SK-N-SH treated with all-trans-retinoic acid at 6 μM for 48 hours (cell line): Measurements from ENCODE around the gene DDX49.

Source experiments
- ATAC-seq: fragments of 200-7000 bp; cut with Tn5 transposase; 3 replicates; pipeline ENCODE4 v1.9.1; 2020; ENCODE audit warnings: mild to moderate bottlenecking, moderate library complexity
- ARNTL ChIP-seq: fragments of 450-650 bp; formaldehyde crosslinking; IDR thresholded peaks from 2 replicates; pipeline ENCODE4 v1.5.0; 2020; ENCODE audit warnings: low read depth, mild to moderate bottlenecking, moderate library complexity, borderline replicate concordance
- BACH2 ChIP-seq: fragments of 250-450 bp; sonication (Bioruptor Pico); IDR thresholded peaks from 2 replicates; pipeline ENCODE4 v1.9.0; 2021; ENCODE audit warnings: mild to moderate bottlenecking, borderline replicate concordance
- CSDC2 ChIP-seq: fragments of 250-450 bp; sonication (Bioruptor Pico); IDR thresholded peaks from 2 replicates; pipeline ENCODE4 v1.5.0; 2020; ENCODE audit warnings: mild to moderate bottlenecking, moderate library complexity
- ESRRG ChIP-seq: fragments of 250-450 bp; sonication (Bioruptor Pico); IDR thresholded peaks from 2 replicates; pipeline ENCODE4 v1.6.1; 2021; ENCODE audit warnings: mild to moderate bottlenecking
- GLIS3 ChIP-seq: fragments of 250-450 bp; sonication (Bioruptor Pico); IDR thresholded peaks from 2 replicates; pipeline ENCODE4 v1.5.0; 2020; ENCODE audit warnings: mild to moderate bottlenecking, moderate library complexity
- ISL1 ChIP-seq: fragments of 250-450 bp; sonication (Bioruptor Pico); IDR thresholded peaks from 2 replicates; pipeline ENCODE4 v2.1.2; 2022; ENCODE audit warnings: mild to moderate bottlenecking, moderate library complexity
- PPARA ChIP-seq: fragments of 250-450 bp; sonication (Bioruptor Pico); IDR thresholded peaks from 2 replicates; pipeline ENCODE4 v1.5.0; 2020; ENCODE audit warnings: mild to moderate bottlenecking, borderline replicate concordance
- RARB ChIP-seq: fragments of 250-450 bp; sonication (Bioruptor Pico); IDR thresholded peaks from 2 replicates; pipeline ENCODE4 v1.8.0; 2021; ENCODE audit warnings: mild to moderate bottlenecking, moderate library complexity
- TCF4 ChIP-seq: fragments of 250-450 bp; sonication (Bioruptor Pico); IDR thresholded peaks from 2 replicates; pipeline ENCODE4 v1.8.0; 2021; ENCODE audit warnings: mild to moderate bottlenecking, moderate library complexity, borderline replicate concordance
- TOX ChIP-seq: fragments of 250-450 bp; sonication (Bioruptor Pico); IDR thresholded peaks from 2 replicates; pipeline ENCODE4 v1.8.0; 2021; ENCODE audit warnings: mild to moderate bottlenecking, moderate library complexity, borderline replicate concordance
- TSHZ2 ChIP-seq: fragments of 250-450 bp; sonication (Bioruptor Pico); IDR thresholded peaks from 2 replicates; pipeline ENCODE4 v1.5.0; 2020; ENCODE audit warnings: mild to moderate bottlenecking, moderate library complexity
- ZFP3 ChIP-seq: fragments of 250-450 bp; sonication (Bioruptor Pico); IDR thresholded peaks from 2 replicates; pipeline ENCODE4 v1.5.0; 2020; ENCODE audit warnings: mild to moderate bottlenecking, moderate library complexity
- ZFP30 ChIP-seq: fragments of 450-650 bp; formaldehyde crosslinking; IDR thresholded peaks from 2 replicates; pipeline ENCODE4 v1.5.0; 2022; ENCODE audit warnings: mild to moderate bottlenecking, moderate library complexity
- ZNF565 ChIP-seq: fragments of 450-650 bp; formaldehyde crosslinking; conservative IDR thresholded peaks from 2 replicates; pipeline ENCODE4 v1.5.0; 2020; ENCODE audit warnings: low read depth, mild to moderate bottlenecking, moderate library complexity
- ZNF70 ChIP-seq: fragments of 450-650 bp; formaldehyde crosslinking; IDR thresholded peaks from 2 replicates; pipeline ENCODE4 v1.5.0; 2020; ENCODE audit warnings: mild to moderate bottlenecking, moderate library complexity
- ZNF8 ChIP-seq: fragments of 450-650 bp; formaldehyde crosslinking; IDR thresholded peaks from 2 replicates; pipeline ENCODE4 v1.5.0; 2020; ENCODE audit warnings: mild to moderate bottlenecking, moderate library complexity
- TF ChIP-seq, protein P1 (sequence below): fragments of 250-450 bp; sonication (Bioruptor Pico); IDR thresholded peaks from 2 replicates; pipeline ENCODE4 v1.5.1; 2021; ENCODE audit warnings: mild to moderate bottlenecking, moderate library complexity
- TF ChIP-seq, protein P2 (sequence below): fragments of 250-450 bp; sonication (Bioruptor Pico); IDR thresholded peaks from 2 replicates; pipeline ENCODE4 v1.8.0; 2020; ENCODE audit warnings: mild to moderate bottlenecking, moderate library complexity, borderline replicate concordance

The DDX49 gene

DNA sequence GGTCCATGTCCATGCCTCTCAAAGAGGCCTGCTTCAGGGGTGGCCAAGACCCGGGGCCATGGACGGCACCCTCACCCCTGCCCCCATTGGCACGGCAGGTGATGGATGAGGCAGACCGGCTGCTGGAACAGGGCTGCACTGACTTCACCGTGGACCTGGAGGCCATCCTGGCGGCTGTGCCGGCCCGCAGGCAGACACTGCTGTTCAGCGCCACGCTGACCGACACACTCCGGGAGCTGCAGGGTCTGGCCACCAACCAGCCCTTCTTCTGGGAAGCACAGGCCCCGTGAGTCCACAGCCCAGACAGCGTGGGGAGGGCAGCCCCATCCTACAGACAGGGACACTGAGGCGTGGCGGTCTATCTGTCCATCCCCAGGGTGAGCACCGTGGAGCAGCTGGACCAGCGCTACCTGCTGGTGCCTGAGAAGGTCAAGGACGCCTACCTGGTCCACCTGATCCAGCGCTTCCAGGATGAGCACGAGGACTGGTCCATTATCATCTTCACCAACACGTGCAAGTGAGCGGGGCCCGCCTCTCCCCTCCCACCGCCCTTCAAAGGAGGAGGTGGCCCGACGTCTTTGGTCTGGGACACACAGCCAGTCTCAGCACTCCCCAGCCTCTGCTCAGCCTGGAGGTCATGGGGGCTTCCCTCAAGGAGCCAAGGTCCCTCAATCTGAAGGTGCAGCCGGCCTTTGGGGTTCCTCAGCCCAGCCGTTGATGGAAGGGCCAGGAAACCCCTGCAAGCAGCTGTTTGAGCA, 2.9 kb downstream of the DDX49 start:
- no peak for ATAC-seq

GRCh38 chr19:18924684-18925213, 5.2 kb downstream of the DDX49 start:
- ATAC-seq: no peak
- no peak for TF ChIP-seq TCF4 (CRISPR knock-in tag)
- TF ChIP-seq TOX (CRISPR knock-in tag): no peak
- no peak for TF ChIP-seq PPARA (CRISPR knock-in tag)
- TF ChIP-seq ISL1 (CRISPR knock-in tag): no peak

More for the DNA sequence above, 2.9 kb downstream of the DDX49 start:
- TF ChIP-seq ZNF8 (CRISPR knock-in tag) (no peak), ISL1 (CRISPR knock-in tag) (no peak), TSHZ2 (CRISPR knock-in tag) (no peak), CSDC2 (no peak), RARB (no peak), ZFP3 (CRISPR knock-in tag) (no peak), BACH2 (no peak), ARNTL (CRISPR knock-in tag) (no peak), ESRRG (CRISPR knock-in tag) (no peak)
- TF ChIP-seq, protein P1, sequence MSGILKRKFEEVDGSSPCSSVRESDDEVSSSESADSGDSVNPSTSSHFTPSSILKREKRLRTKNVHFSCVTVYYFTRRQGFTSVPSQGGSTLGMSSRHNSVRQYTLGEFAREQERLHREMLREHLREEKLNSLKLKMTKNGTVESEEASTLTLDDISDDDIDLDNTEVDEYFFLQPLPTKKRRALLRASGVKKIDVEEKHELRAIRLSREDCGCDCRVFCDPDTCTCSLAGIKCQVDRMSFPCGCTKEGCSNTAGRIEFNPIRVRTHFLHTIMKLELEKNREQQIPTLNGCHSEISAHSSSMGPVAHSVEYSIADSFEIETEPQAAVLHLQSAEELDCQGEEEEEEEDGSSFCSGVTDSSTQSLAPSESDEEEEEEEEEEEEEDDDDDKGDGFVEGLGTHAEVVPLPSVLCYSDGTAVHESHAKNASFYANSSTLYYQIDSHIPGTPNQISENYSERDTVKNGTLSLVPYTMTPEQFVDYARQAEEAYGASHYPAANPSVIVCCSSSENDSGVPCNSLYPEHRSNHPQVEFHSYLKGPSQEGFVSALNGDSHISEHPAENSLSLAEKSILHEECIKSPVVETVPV (CRISPR knock-in tag): no peak

GRCh38 chr19:18928018-18928805, 8.7 kb downstream of the DDX49 start:
- ATAC-seq: no peak
- TF ChIP-seq ZFP30 (CRISPR knock-in tag): no peak
- TF ChIP-seq TSHZ2 (CRISPR knock-in tag): no peak
- TF ChIP-seq ZNF70 (CRISPR knock-in tag): no peak
- no peak for TF ChIP-seq BACH2
- TF ChIP-seq ISL1 (CRISPR knock-in tag): no peak
- TF ChIP-seq GLIS3 (CRISPR knock-in tag): no peak
- no peak for TF ChIP-seq TCF4 (CRISPR knock-in tag)
- TF ChIP-seq ZNF565 (CRISPR knock-in tag): no peak
- TF ChIP-seq, all 23 proteins: peak for 0

- TF ChIP-seq BACH2 (no peak), ZNF565 (CRISPR knock-in tag) (no peak)
- TF ChIP-seq, protein P2, sequence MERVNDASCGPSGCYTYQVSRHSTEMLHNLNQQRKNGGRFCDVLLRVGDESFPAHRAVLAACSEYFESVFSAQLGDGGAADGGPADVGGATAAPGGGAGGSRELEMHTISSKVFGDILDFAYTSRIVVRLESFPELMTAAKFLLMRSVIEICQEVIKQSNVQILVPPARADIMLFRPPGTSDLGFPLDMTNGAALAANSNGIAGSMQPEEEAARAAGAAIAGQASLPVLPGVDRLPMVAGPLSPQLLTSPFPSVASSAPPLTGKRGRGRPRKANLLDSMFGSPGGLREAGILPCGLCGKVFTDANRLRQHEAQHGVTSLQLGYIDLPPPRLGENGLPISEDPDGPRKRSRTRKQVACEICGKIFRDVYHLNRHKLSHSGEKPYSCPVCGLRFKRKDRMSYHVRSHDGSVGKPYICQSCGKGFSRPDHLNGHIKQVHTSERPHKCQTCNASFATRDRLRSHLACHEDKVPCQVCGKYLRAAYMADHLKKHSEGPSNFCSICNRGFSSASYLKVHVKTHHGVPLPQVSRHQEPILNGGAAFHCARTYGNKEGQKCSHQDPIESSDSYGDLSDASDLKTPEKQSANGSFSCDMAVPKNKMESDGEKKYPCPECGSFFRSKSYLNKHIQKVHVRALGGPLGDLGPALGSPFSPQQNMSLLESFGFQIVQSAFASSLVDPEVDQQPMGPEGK (CRISPR knock-in tag): no peak
- TF ChIP-seq, protein P1 (CRISPR knock-in tag): no peak
- ATAC-seq: no peak
Measured at GRCh38 chr19:18929311-18929710, 9.8 kb downstream of the DDX49 start.
